GM21423 (cell line): ENCODE measurements around the gene ZNF81.
"Not testable (repeated sequence)": the region's sequence is repeated elsewhere in the genome, so short reads cannot be mapped to it uniquely, and the experiment has no call there.

Experiments
- ATAC-seq: cut with Tn5 transposase; IDR thresholded peaks from one replicate; pipeline ENCODE4 v1.9.1; 2021; ENCODE audit warnings: mild to moderate bottlenecking, moderate library complexity; ENCODE audit not compliant: unreplicated experiment

Gene ZNF81

DNA sequence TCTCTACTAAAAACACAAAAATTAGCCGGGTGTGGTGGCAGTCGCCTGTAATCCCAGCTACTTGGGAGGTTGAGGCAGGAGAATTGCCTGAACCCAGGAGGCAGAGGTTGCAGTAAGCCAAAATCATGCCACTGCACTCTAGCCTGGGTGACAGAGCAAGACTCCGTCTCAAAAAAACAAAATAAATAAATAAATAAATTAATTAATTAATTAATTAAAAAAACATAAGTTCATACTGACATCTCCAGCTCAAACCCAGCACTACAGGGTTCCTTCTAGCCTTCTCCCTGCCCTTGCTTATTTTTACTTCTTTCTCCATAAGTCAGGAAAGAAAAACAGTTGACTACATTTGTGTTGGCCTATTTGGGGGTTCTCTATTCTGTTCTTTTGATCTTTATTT is 95.3 kb downstream of the ZNF81 start:
- not testable (repeated sequence) for ATAC-seq

DNA sequence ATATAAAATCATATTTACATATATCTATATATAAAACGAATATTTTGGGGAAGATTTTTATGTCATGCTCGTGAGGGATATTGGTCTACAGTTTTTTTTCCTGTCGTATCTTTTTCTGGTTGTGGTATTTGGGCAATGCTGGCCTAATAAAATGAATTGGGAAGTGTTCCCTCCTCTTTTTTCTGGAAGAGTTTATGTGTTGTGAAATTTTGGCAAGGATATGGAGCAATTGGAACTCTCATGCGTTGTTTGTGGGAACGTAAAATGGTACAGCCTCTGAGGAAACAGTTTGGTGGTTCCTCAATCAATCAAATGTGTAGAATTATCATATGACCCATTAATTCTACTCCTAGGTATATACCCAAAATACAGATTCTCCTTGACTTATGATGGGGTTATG is 97.2 kb downstream of the ZNF81 start:
- no peak for ATAC-seq

DNA sequence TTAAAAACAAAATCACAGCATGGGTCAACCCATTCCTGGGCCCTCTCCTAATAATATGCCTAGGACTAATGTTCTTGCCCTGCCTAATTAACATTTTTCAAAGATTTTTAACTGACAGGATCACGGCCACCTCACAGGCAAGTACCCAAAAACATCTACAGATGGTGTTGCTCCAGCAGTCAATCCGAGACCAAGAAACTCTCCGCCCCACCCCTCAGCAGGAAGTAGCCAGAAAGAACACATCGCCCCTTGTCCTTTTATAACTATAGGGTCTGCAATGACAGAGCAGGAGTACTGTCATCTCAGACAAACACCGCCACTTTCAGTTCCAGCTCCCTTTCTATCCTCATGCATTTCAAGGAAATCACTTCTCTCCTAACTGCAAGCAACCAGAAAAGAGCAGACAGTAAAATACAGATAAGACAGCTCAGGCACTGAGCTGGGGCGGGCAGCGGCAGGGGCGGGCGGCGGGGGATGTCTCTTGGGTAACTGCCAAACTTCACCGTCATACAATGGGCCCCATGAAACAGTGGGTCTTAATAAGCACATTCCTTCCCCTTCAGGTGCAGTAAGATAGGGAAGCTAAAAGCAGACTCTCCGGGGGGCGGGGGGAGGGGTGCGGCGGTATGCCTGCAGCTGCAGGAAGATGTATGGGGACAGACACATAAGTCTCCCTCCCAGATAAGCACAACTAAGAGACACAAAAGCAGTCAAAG is 99.7 kb downstream of the ZNF81 start:
- ATAC-seq: no peak

DNA sequence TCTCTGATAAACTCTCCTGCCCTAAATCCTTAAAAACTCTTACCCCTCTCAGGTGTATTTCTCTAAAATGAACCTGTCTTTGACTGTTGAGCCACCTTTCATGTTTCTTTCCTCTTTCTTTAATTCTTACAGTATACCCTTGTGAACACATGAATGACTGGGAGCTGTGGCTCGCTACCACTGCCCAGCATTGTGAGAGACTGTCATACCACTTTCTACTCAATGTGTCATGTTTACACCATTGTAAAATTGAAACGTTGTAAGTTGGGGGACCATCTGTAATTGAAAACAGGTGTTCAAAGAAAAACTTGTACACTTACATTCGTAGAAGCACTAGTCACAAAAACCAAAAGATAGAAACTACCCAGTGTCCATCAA is 100.2 kb downstream of the ZNF81 start:
- ATAC-seq: no peak

DNA sequence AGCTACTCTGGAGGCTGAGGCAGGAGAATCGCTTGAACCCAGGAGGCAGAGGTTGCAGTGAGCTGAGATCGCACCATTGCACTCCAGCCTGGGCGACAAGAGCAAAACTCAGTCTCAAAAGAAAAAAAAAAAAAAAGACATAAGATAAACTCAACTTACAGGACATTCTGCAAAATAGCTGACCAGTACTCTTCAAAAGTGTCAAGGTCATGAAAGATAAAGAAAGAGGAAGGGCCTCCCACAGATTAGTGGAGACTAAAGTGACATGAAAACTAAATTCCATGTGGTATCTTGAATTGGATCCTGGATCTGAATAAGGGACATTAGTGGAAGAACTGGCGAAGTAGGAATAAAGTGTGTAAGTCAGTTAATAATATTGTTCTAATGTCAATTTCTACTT is 103.7 kb downstream of the ZNF81 start:
- no peak for ATAC-seq

DNA sequence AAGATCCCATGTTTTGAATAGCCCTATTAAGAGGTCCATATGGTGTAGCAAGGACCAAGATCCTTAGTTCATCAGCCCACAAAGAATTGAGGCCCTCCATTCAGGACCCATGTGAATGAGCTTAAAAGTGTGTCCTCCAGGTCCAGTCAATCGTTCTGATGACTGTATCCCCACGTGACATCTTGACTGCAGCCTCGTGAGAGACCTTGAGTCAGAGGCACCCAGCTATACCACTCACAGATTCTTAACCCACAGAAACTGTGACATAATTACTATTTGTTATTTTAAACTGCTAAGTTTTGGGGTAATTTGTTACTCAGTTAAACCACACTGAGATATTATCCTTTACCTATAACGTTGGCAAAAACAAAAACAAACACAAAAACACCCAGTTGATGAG is 104.7 kb downstream of the ZNF81 start:
- ATAC-seq: no peak

DNA sequence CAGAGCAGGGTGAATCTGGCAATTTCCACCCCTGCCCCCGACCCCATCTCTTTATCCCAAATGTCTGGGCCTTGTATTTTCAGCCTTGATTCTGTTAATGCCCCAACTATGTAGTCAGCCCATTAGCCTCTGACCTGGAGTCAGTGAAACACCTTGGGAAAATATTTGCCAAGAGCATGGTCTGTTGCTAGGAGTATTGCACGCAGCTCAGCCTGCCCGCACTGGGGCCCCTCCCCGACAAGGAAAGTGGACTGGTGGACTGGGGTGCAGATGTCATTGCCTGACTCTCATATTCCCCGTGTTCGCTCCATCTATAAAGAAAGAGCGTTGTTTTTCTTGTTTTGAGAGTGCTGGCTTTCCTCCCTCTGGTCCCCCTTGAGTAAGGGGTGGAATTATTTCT is 118.6 kb downstream of the ZNF81 start:
- ATAC-seq: not testable (repeated sequence)

DNA sequence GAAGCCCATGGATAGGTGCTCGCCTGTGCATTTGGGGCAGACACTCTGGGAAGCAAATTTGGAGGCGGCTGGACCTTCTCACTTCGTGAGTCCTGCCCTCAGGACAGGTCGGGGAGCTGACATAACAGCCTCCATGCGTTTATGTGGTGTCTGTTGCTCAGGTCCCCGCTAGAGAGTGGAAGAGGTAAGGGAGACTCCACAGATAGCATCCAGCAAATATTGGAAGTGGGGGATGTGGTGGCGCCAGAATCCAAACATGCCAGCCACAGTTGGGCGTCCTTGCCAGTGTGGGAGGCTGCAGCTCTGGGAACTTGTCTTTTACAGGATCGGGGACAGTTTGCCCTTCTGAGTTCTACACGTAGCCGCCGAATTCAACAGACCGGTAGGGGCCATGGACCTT is 119.3 kb downstream of the ZNF81 start:
- no peak for ATAC-seq

DNA sequence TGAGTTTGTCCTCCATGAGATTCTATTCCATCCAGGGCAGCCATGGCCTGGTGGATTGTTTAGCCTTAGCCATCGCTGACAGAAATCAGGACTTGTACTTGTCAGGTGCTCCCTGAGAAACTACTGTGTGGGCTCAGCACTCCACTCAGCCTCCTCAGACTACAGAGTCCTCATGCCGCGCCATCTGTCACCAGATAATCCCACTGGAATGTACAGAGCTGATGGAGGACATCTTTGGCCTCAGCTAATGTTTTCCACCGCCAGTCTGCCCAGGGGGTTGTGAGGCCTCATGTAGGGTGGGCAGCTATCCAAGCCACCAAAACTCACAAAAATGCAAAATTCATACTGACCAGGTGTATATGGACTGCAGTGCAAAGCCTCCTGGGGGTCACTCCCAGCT is 121.5 kb downstream of the ZNF81 start:
- ATAC-seq: not testable (repeated sequence)

DNA sequence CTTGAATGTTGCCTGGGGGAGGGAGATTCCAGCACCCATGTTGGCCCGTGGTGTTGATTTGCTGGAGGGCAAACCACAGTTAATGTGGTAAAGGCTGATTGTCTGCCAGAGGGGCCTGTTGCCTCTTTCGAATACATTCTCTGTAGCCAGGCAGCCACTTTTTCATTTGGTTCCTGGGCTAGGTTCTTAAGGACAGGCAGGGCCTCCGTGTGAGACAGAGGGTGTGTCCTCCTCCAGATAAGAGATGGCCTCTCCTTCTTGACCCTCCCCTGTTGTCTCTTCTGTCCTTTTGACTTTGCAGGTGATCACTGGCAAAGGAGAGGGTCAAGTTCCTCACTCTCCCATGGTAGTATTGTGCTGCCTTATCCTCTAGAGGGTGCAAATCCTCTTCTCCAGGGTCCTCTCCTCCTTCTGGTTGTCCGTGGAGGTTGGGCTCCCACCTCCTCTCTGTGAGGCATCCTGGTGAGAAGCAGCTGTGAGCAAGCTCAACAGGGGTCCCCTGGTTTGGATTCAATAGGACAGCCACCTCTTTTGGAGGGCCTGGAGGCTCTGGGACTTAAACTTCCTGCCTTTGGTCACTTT is 122.2 kb downstream of the ZNF81 start:
- no peak for ATAC-seq

DNA sequence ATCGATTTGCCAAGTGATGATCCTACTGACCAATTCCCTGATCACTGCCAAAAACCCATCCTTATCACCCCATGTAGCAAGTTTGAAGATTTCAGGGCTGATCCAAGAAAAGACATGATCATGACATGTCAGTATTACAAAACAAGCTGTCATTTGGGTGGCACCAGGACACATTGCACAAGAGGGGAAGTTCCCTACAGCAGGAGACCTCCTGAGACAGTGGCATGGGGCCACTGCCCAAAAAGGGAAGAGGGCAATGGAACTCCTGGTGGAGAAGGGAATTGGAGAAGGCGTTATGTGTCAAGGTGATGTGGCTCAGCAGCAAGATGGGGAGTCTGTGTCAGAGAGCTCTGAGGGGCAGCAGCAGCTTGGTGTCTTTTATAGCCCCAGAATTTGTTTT is 123.7 kb downstream of the ZNF81 start:
- ATAC-seq: no peak

DNA sequence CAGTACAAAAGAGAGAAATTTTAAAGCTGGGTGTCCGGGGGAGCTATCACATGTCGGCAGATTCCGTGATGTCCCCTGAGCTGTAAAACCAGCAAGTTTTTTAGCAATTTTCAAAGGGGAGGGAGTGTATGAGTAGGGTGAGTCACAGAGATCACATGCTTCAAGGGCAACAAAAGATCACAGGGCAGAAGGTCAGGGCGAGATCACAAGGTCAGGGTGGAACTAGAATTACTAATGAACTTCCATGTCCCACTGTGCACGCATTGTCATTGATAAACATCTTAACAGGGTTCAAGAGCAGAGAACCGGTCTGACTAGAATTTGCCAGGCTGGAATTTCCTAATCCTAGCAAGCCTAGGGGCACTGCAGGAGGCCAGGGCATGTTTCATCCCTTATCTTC is 125.1 kb downstream of the ZNF81 start:
- ATAC-seq: not testable (repeated sequence)

DNA sequence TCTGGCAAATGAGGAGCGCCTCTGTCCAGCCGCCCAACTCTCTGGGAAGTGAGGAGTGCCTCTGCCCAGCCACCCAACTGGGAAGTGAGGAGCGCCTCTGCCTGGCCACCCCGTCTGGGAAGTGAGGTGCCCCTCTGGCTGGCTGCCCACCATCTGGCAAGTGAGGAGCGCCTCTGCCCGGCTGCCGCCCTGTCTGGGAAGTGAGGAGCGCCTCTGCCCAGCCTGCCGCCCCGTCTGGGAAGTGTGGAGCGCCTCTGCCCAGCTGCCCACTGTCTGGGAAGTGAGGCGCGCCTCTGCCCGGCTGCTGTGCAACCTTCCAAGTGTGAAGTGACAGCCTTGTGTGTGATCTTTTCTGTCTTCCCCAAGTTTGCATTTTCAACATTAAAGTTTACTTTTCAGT is 128.8 kb downstream of the ZNF81 start:
- not testable (repeated sequence) for ATAC-seq
